H1 (cell line): ENCODE measurements around the gene CHST11. TPM values are rescaled to one million over a fixed set of nuclear protein-coding genes. Genes with fewer than 3 reads are reported as not detected.

Source experiments
- CTCF ChIA-PET: fragments of 300-600 bp; sonication (Branson Sonifier 250); formaldehyde crosslinking; loops from one replicate; lab custom pipeline; 2021; ENCODE audit not compliant: partially characterized antibody; lab: Charles Lee
- POLR2A ChIA-PET: fragments of 300-600 bp; sonication (Branson Sonifier 250); formaldehyde crosslinking; loops from one replicate; lab custom pipeline; 2021; ENCODE audit warnings: inconsistent platforms; ENCODE audit not compliant: partially characterized antibody; lab: Charles Lee
- DNase-seq, 2 experiments: peaks; one replicate each; pipeline versions ENCODE4 v3.0.0 to v3.0.0-alpha.2; 2010 to 2022; ENCODE audit warnings: low spot score in 2 of 2, low read depth in 1 of 2, mixed read lengths in 1 of 2
- FAIRE-seq: peaks from 2 replicates; lab custom pipeline; 2011; peaks lifted over from hg19 to GRCh38; lab: Jason Lieb, UNC
- H2AFZ ChIP-seq: 2 replicates; pipeline ENCODE4 v1.8.1; 2012; ENCODE audit warnings: low read length, inconsistent platforms
- H2AK5ac ChIP-seq: 2 replicates; pipeline ENCODE4 v1.6.1; 2013; ENCODE audit warnings: low read depth, low read length
- H2BK120ac ChIP-seq: replicated peaks from 2 replicates; pipeline ENCODE3; 2013; ENCODE audit warnings: low read depth, low read length, inconsistent platforms
- H2BK12ac ChIP-seq: 2 replicates; pipeline ENCODE4 v1.6.1; 2013; ENCODE audit warnings: low read depth, low read length
- H2BK15ac ChIP-seq: 2 replicates; pipeline ENCODE4 v1.6.1; 2013; ENCODE audit warnings: low read length
- H2BK20ac ChIP-seq: 2 replicates; pipeline ENCODE4 v1.6.1; 2013; ENCODE audit warnings: low read length
- H2BK5ac ChIP-seq: 2 replicates; pipeline ENCODE4 v1.6.1; 2013; ENCODE audit warnings: low read depth, low read length
- H3K14ac ChIP-seq: 2 replicates; pipeline ENCODE4 v1.6.1; 2013; ENCODE audit warnings: inconsistent platforms; ENCODE audit not compliant: insufficient read length
- H3K18ac ChIP-seq: 2 replicates; pipeline ENCODE4 v1.6.1; 2013; ENCODE audit warnings: low read length; ENCODE audit errors: extremely low read depth
- H3K23ac ChIP-seq: 2 replicates; pipeline ENCODE4 v1.6.1; 2013; ENCODE audit warnings: inconsistent platforms; ENCODE audit not compliant: insufficient read length
- H3K23me2 ChIP-seq: 2 replicates; pipeline ENCODE4 v1.6.1; 2013; ENCODE audit warnings: low read depth, low read length
- H3K27ac ChIP-seq: 2 replicates; pipeline ENCODE4 v1.6.1; 2011; ENCODE audit warnings: low read depth, low read length, inconsistent platforms
- H3K27me3 ChIP-seq, 4 experiments: replicated peaks in 1 of 4; 1 replicate in 1 of 4; 2 replicates in 3 of 4; pipeline versions ENCODE4 v1.6.1 to v1.8.1; 2011 to 2013; ENCODE audit warnings: low read length in 3 of 4, mild to moderate bottlenecking in 3 of 4, inconsistent platforms in 2 of 4, mixed read lengths in 2 of 4, moderate library complexity in 1 of 4; ENCODE audit not compliant: control insufficient read depth in 3 of 4, insufficient read depth in 3 of 4; ENCODE audit errors: extremely low read depth in 1 of 4
- H3K36me3 ChIP-seq, 4 experiments: 2 replicates each; pipeline versions ENCODE4 v1.6.1 to v1.8.1; 2011 to 2013; ENCODE audit warnings: mild to moderate bottlenecking in 4 of 4, low read length in 3 of 4, moderate library complexity in 2 of 4, control low read depth in 1 of 4, inconsistent platforms in 1 of 4; ENCODE audit not compliant: insufficient read depth in 4 of 4, control insufficient read depth in 2 of 4
- H3K4ac ChIP-seq: replicated peaks from 2 replicates; pipeline ENCODE3; 2013; ENCODE audit warnings: low read length, low read depth, mixed read lengths, inconsistent platforms; ENCODE audit not compliant: insufficient read length
- H3K4me1 ChIP-seq, 4 experiments: replicated peaks in 1 of 4; 1 replicate in 1 of 4; 2 replicates in 3 of 4; pipeline versions ENCODE4 v1.6.1 to v1.8.1; 2011 to 2013; ENCODE audit warnings: low read length in 3 of 4, inconsistent platforms in 2 of 4, mixed read lengths in 1 of 4; ENCODE audit not compliant: insufficient read depth in 4 of 4, control insufficient read depth in 3 of 4
- H3K4me2 ChIP-seq, 2 experiments: 2 replicates each; pipeline versions ENCODE4 v1.6.1 to v1.8.1; 2011 to 2013; ENCODE audit warnings: low read depth in 2 of 2, low read length in 2 of 2, control low read depth in 1 of 2, inconsistent platforms in 1 of 2, mild to moderate bottlenecking in 1 of 2; ENCODE audit not compliant: insufficient read depth in 1 of 2
- H3K4me3 ChIP-seq, 4 experiments: fragments of 200-600, 300-600 bp in 1 of 4; sonication (generic), shearing (Covaris generic), sonication (Bioruptor Twin) in 1 of 4; 2 replicates each; pipeline versions ENCODE4 v1.5.1 to v1.8.1; 2011 to 2016; ENCODE audit warnings: low read length in 4 of 4, low read depth in 3 of 4, control low read depth in 2 of 4, inconsistent platforms in 2 of 4, mild to moderate bottlenecking in 2 of 4, mixed read lengths in 1 of 4, moderate library complexity in 1 of 4; ENCODE audit not compliant: insufficient read depth in 2 of 4; ENCODE audit errors: extremely low read depth in 1 of 4
- H3K56ac ChIP-seq: replicated peaks from 2 replicates; pipeline ENCODE3; 2013; ENCODE audit warnings: low read depth, mild to moderate bottlenecking, mixed read lengths, low read length, inconsistent platforms; ENCODE audit not compliant: insufficient read length
- H3K79me1 ChIP-seq: 2 replicates; pipeline ENCODE4 v1.6.1; 2013; ENCODE audit warnings: low read depth, low read length, control low read depth
- H3K79me2 ChIP-seq, 2 experiments: 2 replicates each; pipeline versions ENCODE4 v1.6.1 to v1.8.1; 2012 to 2013; ENCODE audit warnings: low read length in 2 of 2, mild to moderate bottlenecking in 2 of 2, inconsistent platforms in 1 of 2; ENCODE audit not compliant: insufficient read depth in 2 of 2, control insufficient read depth in 1 of 2
- H3K9ac ChIP-seq, 4 experiments: replicated peaks in 1 of 4; 1 replicate in 1 of 4; 2 replicates in 3 of 4; pipeline versions ENCODE4 v1.6.1 to v1.8.1; 2011 to 2013; ENCODE audit warnings: low read depth in 3 of 4, low read length in 3 of 4, control low read depth in 2 of 4, mild to moderate bottlenecking in 2 of 4, moderate library complexity in 2 of 4, inconsistent platforms in 1 of 4; ENCODE audit errors: extremely low read depth in 1 of 4
- H3K9me3 ChIP-seq, 2 experiments: 2 replicates each; pipeline versions ENCODE4 v1.6.1 to v1.8.1; 2012 to 2013; ENCODE audit warnings: mild to moderate bottlenecking in 2 of 2, moderate library complexity in 2 of 2, control low read depth in 1 of 2, inconsistent platforms in 1 of 2, low read depth in 1 of 2, low read length in 1 of 2, mixed read lengths in 1 of 2; ENCODE audit not compliant: insufficient read depth in 2 of 2
- H4K20me1 ChIP-seq, 2 experiments: replicated peaks in 1 of 2; 2 replicates each; pipeline versions ENCODE3 to v1.8.1; 2011 to 2013; ENCODE audit warnings: inconsistent platforms in 2 of 2, low read length in 2 of 2, mild to moderate bottlenecking in 1 of 2; ENCODE audit not compliant: insufficient read depth in 2 of 2, control insufficient read depth in 1 of 2
- H4K5ac ChIP-seq: 2 replicates; pipeline ENCODE4 v1.6.1; 2013; ENCODE audit warnings: low read length, low read depth, mixed read lengths, inconsistent platforms; ENCODE audit not compliant: insufficient read length
- H4K8ac ChIP-seq: 2 replicates; pipeline ENCODE4 v1.8.0; 2013; ENCODE audit warnings: mild to moderate bottlenecking, moderate library complexity, low read length, inconsistent platforms; ENCODE audit not compliant: insufficient read depth; ENCODE audit errors: extremely low read depth
- H4K91ac ChIP-seq: replicated peaks from 2 replicates; pipeline ENCODE3; 2013; ENCODE audit warnings: low read length, mixed read lengths, inconsistent platforms; ENCODE audit not compliant: insufficient read length
- EZH2 ChIP-seq: fragments of 200-600 bp; sonication (generic); IDR thresholded peaks from 2 replicates; pipeline ENCODE4 v1.7.1; 2012; ENCODE audit warnings: low read depth, mild to moderate bottlenecking, moderate library complexity, low read length, inconsistent platforms; ENCODE audit not compliant: severe bottlenecking
- SUZ12 ChIP-seq: fragments of 200-600 bp; sonication (generic); IDR thresholded peaks from 2 replicates; pipeline ENCODE4 v1.6.1; 2012; ENCODE audit warnings: mild to moderate bottlenecking, inconsistent platforms, low read length, moderate library complexity, mixed read lengths
- WGBS, 2 experiments: shearing (Covaris generic) in 1 of 2; methylation state at CpG; one replicate each; pipeline versions ENCODE4 v1.1.6 to v1.1.7; 2013 to 2015; ENCODE audit warnings: low lambda C conversion rate in 2 of 2, mixed read lengths in 2 of 2, inconsistent platforms in 1 of 2, low coverage in 1 of 2, missing lambda C conversion rate in 1 of 2; ENCODE audit not compliant: insufficient replicate concordance in 2 of 2, insufficient coverage in 1 of 2, insufficient read length in 1 of 2; ENCODE audit errors: extremely low coverage in 1 of 2, missing lambda C conversion rate in 1 of 2; 5-methylcytosine and 5-hydroxymethylcytosine counted together
- polyA plus RNA-seq, 7 experiments: library from polyadenylated mRNA; depleted of rRNA in 3 of 7; stranded (reverse) in 5 of 7; unstranded in 2 of 7; fragments of >200 nt in 5 of 7; fragments of 200-250 nt in 2 of 7; gene quantifications; 1 replicate in 5 of 7; 2 replicates in 1 of 7; 4 replicates in 1 of 7; pipeline versions ENCODE4 v1.2.1 to v1.2.3, GENCODE V29; 2011 to 2013; ENCODE audit warnings: missing spikeins in 2 of 7, mixed read lengths in 2 of 7
- total RNA-seq: library from RNA; stranded (reverse); fragmentation: NEBNext Ultra II Directional; extraction: Animal tissue kit (Norgen Biotek cat#: 25700); gene quantifications from 2 replicates; pipeline ENCODE4 v1.2.1, GENCODE V29; 2021
- TF ChIP-seq, protein P1 (sequence below): IDR thresholded peaks from 2 replicates; pipeline ENCODE4 v1.6.1; 2011; ENCODE audit warnings: low read length, improper control_type of control experiment

CHST11 gene
- total and polyA plus RNA-seq, 2 of the 8 experiments (the other 6 are each of a cell fraction or from before 2014, with no cell fraction given) = 14.4 to 20.8 TPM

DNA sequence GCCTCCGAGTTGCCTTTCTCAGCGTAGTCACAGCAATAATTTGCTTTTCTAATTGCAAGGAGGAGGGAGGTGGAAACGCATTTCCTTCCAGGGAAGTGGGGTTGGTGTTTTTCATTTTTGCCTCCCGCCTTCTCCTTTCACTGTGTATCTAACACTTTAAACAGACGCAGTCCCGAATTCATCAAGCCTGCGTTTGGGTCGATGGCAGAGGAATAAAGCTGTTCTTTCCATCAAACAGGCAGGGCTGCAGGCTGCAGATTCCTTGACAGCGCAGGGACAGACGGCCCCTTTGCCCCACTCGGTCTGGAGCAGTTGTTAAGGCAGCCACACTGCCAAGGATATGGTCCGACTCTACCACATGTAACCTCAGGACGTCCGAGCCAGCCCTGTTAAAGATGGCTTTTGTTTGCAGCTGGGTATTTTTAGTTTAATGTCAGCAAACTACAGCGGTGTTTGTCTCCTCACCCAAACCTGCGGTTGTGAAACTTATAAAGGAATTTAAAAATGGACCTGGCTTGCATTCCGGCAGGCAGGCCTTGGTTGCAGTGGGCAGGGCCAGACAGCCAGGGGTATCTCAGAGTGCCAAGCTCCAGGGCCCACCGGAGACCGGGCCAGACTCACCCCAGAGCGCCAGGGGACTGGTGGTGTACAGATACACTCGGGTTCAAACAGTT lies 2.1 kb downstream of the CHST11 start:
- Histone ChIP-seq H2BK120ac (no peak overlapping the region), H3K79me2 (peaks cover 0 to 32% of the 10 kb centered on the region in 2 experiments; a peak in 2 of 4 replicates), H3K4me2 (peak overlapping the region; percentile 97 to 99), H3K23ac (no peak overlapping the region), H3K23me2 (peaks cover 13% of the 10 kb centered on the region), H2BK5ac (no peak overlapping the region), H3K9me3 (no peaks in the 10 kb centered on the region), H3K4ac (no peak overlapping the region), H2BK15ac (no peak overlapping the region), H4K8ac (peak overlapping the region; percentile 82), H3K27ac (no peak overlapping the region), H4K20me1 (peaks cover 0 to 4% of the 10 kb centered on the region in 2 experiments), H3K56ac (no peak overlapping the region), H2BK12ac (no peak overlapping the region), H2AK5ac (no peak overlapping the region), H3K27me3 (peaks cover 0 to 31% (median 17%) of the 10 kb centered on the region in 4 experiments; a peak in 6 of 7 replicates), H3K79me1 (peaks cover 7% of the 10 kb centered on the region), H2AFZ (peak overlapping the region; percentile 20; the same call in 1 of the 2 replicates), H3K4me3 (peak overlapping the region; percentile 61 to 98 (median 84)), H3K4me1 (peaks cover 9 to 15% (median 11%) of the 10 kb centered on the region in 4 experiments; a peak in 6 of 7 replicates), H3K14ac (no peak overlapping the region), H3K36me3 (no peaks in the 10 kb centered on the region), H4K91ac (no peak overlapping the region), H2BK20ac (no peak overlapping the region), H3K18ac (no peak overlapping the region; the same call in 1 of the 2 replicates), H4K5ac (no peak overlapping the region), H3K9ac (peak overlapping the region in 1 of 4 experiments; percentile 34; a peak in 3 of 7 replicates)
- CTCF ChIA-PET = interaction anchor here (0.6 to 3.4 kb wide), 9 partner anchors 7 to 624 kb away, joined by 3 to 20 read pairs (median 4); no protein-coding TSS in a partner anchor
- TF ChIP-seq SUZ12 (0 out of 2 replicates have a peak, but pooled peaks have one; percentile 41), EZH2 (peak; percentile 9)
- TF ChIP-seq, protein P1, sequence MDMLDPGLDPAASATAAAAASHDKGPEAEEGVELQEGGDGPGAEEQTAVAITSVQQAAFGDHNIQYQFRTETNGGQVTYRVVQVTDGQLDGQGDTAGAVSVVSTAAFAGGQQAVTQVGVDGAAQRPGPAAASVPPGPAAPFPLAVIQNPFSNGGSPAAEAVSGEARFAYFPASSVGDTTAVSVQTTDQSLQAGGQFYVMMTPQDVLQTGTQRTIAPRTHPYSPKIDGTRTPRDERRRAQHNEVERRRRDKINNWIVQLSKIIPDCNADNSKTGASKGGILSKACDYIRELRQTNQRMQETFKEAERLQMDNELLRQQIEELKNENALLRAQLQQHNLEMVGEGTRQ = no peak
- FAIRE-seq (no peak), DNase-seq (peak in 1 of 2 experiments; percentile 50)
- POLR2A ChIA-PET = interaction anchor here (0.9 to 3.3 kb wide), 4 partner anchors 9 to 42 kb away, joined by 3 to 10 read pairs (median 4); no protein-coding TSS in a partner anchor
- 21% methylated on average over 21 of the region's 21 CpGs; no CpG with 5 or more reads in 1 of the 2 experiments for WGBS, 2 experiments
